Stomach (tissue), 4 donors: Measurements from ENCODE around the gene ABR.
"Not testable (repeated sequence)": the region's sequence is repeated elsewhere in the genome, so short reads cannot be mapped to it uniquely, and the experiment has no call there.

Experiments used
- CTCF ChIP-seq, 7 experiments: fragments of 450-650 bp in 4 of 7; fragments of 200-600 bp in 3 of 7; sonication (generic) in 3 of 7; IDR thresholded peaks; one replicate each; pipeline ENCODE4 v1.5.1; 2016 to 2019; ENCODE audit warnings: antibody characterized with exemption in 7 of 7, control low read depth in 2 of 7, mild to moderate bottlenecking in 1 of 7
- POLR2AphosphoS5 ChIP-seq, 3 donors: sonication (generic); formaldehyde crosslinking; IDR thresholded peaks; one replicate each; pipeline ENCODE4 v1.6.1; 2016; ENCODE audit warnings: antibody characterized with exemption in 3 of 3

- not testable (repeated sequence) for TF ChIP-seq CTCF, POLR2AphosphoS5 (IDR thresholded peaks at IDR 0.05)
Observed at GRCh38 chr17:1065416-1065815, 114.4 kb downstream of the ABR start.
